H9 (cell line): ENCODE measurements around the gene HCCS. TPM values are rescaled to one million over a fixed set of nuclear protein-coding genes. Genes with fewer than 3 reads are reported as not detected.

Source experiments
- DNase-seq: peaks from one replicate; pipeline ENCODE4 v3.0.0-alpha.2; 2017
- H2AFZ ChIP-seq: one replicate; pipeline ENCODE4 v1.6.1; 2013; ENCODE audit warnings: mild to moderate bottlenecking, low read length, control low read depth, moderate library complexity
- H2AK5ac ChIP-seq: 2 replicates; pipeline ENCODE4 v1.6.1; 2013; ENCODE audit warnings: low read length, control low read depth, mixed read lengths; ENCODE audit not compliant: insufficient read length
- H2BK120ac ChIP-seq: one replicate; pipeline ENCODE4 v1.6.1; 2013; ENCODE audit warnings: low read depth, mild to moderate bottlenecking, low read length, control low read depth, inconsistent platforms; ENCODE audit not compliant: poor library complexity, severe bottlenecking
- H2BK12ac ChIP-seq: 2 replicates; pipeline ENCODE4 v1.6.1; 2013; ENCODE audit warnings: low read length, control low read depth, mixed read lengths, low read depth; ENCODE audit not compliant: insufficient read length
- H2BK15ac ChIP-seq: 2 replicates; pipeline ENCODE4 v1.6.1; 2013; ENCODE audit warnings: low read depth, low read length, control low read depth
- H2BK20ac ChIP-seq: one replicate; pipeline ENCODE4 v1.6.1; 2013; ENCODE audit warnings: low read depth, mild to moderate bottlenecking, low read length, control low read depth, inconsistent platforms; ENCODE audit not compliant: poor library complexity, severe bottlenecking
- H2BK5ac ChIP-seq: 2 replicates; pipeline ENCODE4 v1.6.1; 2013; ENCODE audit warnings: low read length, control low read depth, mixed read lengths; ENCODE audit not compliant: insufficient read length
- H3K14ac ChIP-seq: 2 replicates; pipeline ENCODE4 v1.6.1; 2013; ENCODE audit warnings: low read length, control low read depth; ENCODE audit not compliant: insufficient read depth
- H3K18ac ChIP-seq: 2 replicates; pipeline ENCODE4 v1.6.1; 2013; ENCODE audit warnings: low read depth, mild to moderate bottlenecking, mixed read lengths, low read length, control low read depth; ENCODE audit not compliant: insufficient read length
- H3K23ac ChIP-seq: 2 replicates; pipeline ENCODE4 v1.6.1; 2013; ENCODE audit warnings: low read length, control low read depth, mixed read lengths, low read depth; ENCODE audit not compliant: insufficient read length
- H3K23me2 ChIP-seq: 2 replicates; pipeline ENCODE4 v1.6.1; 2013; ENCODE audit warnings: low read depth, mild to moderate bottlenecking, mixed read lengths, low read length, control low read depth; ENCODE audit not compliant: insufficient read length, poor library complexity, severe bottlenecking
- H3K27ac ChIP-seq: 2 replicates; pipeline ENCODE4 v1.5.1; 2013; ENCODE audit warnings: low read length, control low read depth, mixed read lengths, low read depth; ENCODE audit not compliant: insufficient read length
- H3K27me3 ChIP-seq: 2 replicates; pipeline ENCODE4 v1.6.1; 2013; ENCODE audit warnings: low read length, control low read depth, inconsistent platforms; ENCODE audit not compliant: insufficient read depth
- H3K4ac ChIP-seq: 2 replicates; pipeline ENCODE4 v1.6.1; 2013; ENCODE audit warnings: low read depth, mild to moderate bottlenecking, control low read depth, inconsistent platforms, low read length, moderate library complexity
- H3K4me1 ChIP-seq: 2 replicates; pipeline ENCODE4 v1.6.1; 2013; ENCODE audit warnings: low read length, control low read depth, inconsistent platforms; ENCODE audit not compliant: insufficient read depth
- H3K4me2 ChIP-seq: 2 replicates; pipeline ENCODE4 v1.6.1; 2013; ENCODE audit warnings: low read length, control low read depth, mixed read lengths; ENCODE audit not compliant: insufficient read length, insufficient read depth
- H3K56ac ChIP-seq: 2 replicates; pipeline ENCODE4 v1.6.1; 2013; ENCODE audit warnings: low read depth, mild to moderate bottlenecking, mixed read lengths, low read length, control low read depth; ENCODE audit not compliant: insufficient read length
- H3K79me1 ChIP-seq: 2 replicates; pipeline ENCODE4 v1.6.1; 2013; ENCODE audit warnings: low read depth, mild to moderate bottlenecking, moderate library complexity, low read length, control low read depth, inconsistent platforms; ENCODE audit not compliant: insufficient read depth, poor library complexity, severe bottlenecking
- H3K79me2 ChIP-seq: 2 replicates; pipeline ENCODE4 v1.6.1; 2013; ENCODE audit warnings: low read length, control low read depth, inconsistent platforms; ENCODE audit not compliant: insufficient read depth
- H3K9ac ChIP-seq: 2 replicates; pipeline ENCODE4 v1.6.1; 2013; ENCODE audit warnings: low read length, control low read depth, mixed read lengths; ENCODE audit not compliant: insufficient read length; ENCODE audit errors: extremely low read depth
- H3K9me3 ChIP-seq: one replicate; pipeline ENCODE4 v1.6.1; 2013; ENCODE audit warnings: low read depth, low read length, inconsistent platforms; ENCODE audit not compliant: control insufficient read depth
- H3T11ph ChIP-seq: one replicate; pipeline ENCODE4 v1.6.1; 2013; ENCODE audit warnings: mild to moderate bottlenecking, low read length, control low read depth, inconsistent platforms
- H4K20me1 ChIP-seq: one replicate; pipeline ENCODE4 v1.6.1; 2013; ENCODE audit not compliant: control insufficient read depth, insufficient read length, insufficient read depth
- H4K5ac ChIP-seq: 2 replicates; pipeline ENCODE4 v1.6.1; 2013; ENCODE audit warnings: low read depth, mild to moderate bottlenecking, mixed read lengths, low read length, control low read depth; ENCODE audit not compliant: insufficient read length
- H4K8ac ChIP-seq: replicated peaks from 2 replicates; pipeline ENCODE4 v1.6.1; 2013; ENCODE audit warnings: low read length, control low read depth, mixed read lengths, low read depth; ENCODE audit not compliant: insufficient read length
- H4K91ac ChIP-seq: 2 replicates; pipeline ENCODE4 v1.6.1; 2013; ENCODE audit warnings: low read depth, mild to moderate bottlenecking, moderate library complexity, mixed read lengths, low read length, control low read depth; ENCODE audit not compliant: insufficient read length
- H3K27ac Mint-ChIP-seq, 3 experiments: 2 replicates in 2 of 3; 3 replicates in 1 of 3; pipeline ENCODE4 v1.8.0; 2020 to 2021; ENCODE audit warnings: mixed read lengths in 3 of 3, mild to moderate bottlenecking in 1 of 3, moderate library complexity in 1 of 3
- H3K27me3 Mint-ChIP-seq: 2 replicates; pipeline ENCODE4 v1.8.0; 2021; ENCODE audit warnings: low read depth, mild to moderate bottlenecking, moderate library complexity, mixed read lengths
- H3K36me3 Mint-ChIP-seq, 3 experiments: 2 replicates in 2 of 3; 3 replicates in 1 of 3; pipeline ENCODE4 v1.8.0; 2020 to 2021; ENCODE audit warnings: low read depth in 3 of 3, mixed read lengths in 3 of 3; ENCODE audit not compliant: insufficient read depth in 1 of 3
- H3K4me1 Mint-ChIP-seq, 2 experiments: 2 replicates each; pipeline ENCODE4 v1.8.0; 2020; ENCODE audit warnings: mixed read lengths in 2 of 2
- H3K4me3 Mint-ChIP-seq, 2 experiments: 2 replicates in 1 of 2; 3 replicates in 1 of 2; pipeline ENCODE4 v1.8.0; 2020 to 2021; ENCODE audit warnings: mild to moderate bottlenecking in 2 of 2, mixed read lengths in 2 of 2, moderate library complexity in 1 of 2
- H3K9me3 Mint-ChIP-seq, 2 experiments: 2 replicates in 1 of 2; 3 replicates in 1 of 2; pipeline ENCODE4 v1.8.0; 2020; ENCODE audit warnings: mild to moderate bottlenecking in 2 of 2, mixed read lengths in 2 of 2, moderate library complexity in 1 of 2
- CTCF ChIP-seq: fragments of 200-600 bp; sonication (generic); conservative IDR thresholded peaks from 3 replicates; pipeline ENCODE4 v1.8.0; 2021; ENCODE audit warnings: antibody characterized with exemption, mild to moderate bottlenecking
- WGBS: extraction: QIAGEN DNeasy Blood & Tissue Kit; methylation state at CpG from one replicate; pipeline ENCODE4 v1.1.7; 2013; ENCODE audit warnings: missing lambda C conversion rate, low lambda C conversion rate, mixed read lengths; ENCODE audit not compliant: insufficient read length; ENCODE audit errors: extremely low coverage; 5-methylcytosine and 5-hydroxymethylcytosine counted together
- total RNA-seq: library from RNA; stranded (reverse); gene quantifications from 2 replicates; pipeline ENCODE4 v1.2.1, GENCODE V29; 2021

The HCCS gene
- total RNA-seq, 1 experiment from 2014 or later: 39.2 TPM

GRCh38 chrX:11108253-11108941, 2.7 kb upstream of the HCCS start:
- 100% methylated on average over 3 of the region's 4 CpGs for WGBS
- Histone ChIP-seq H4K91ac (no peak overlapping the region), H2AK5ac (no peak overlapping the region), H3T11ph (no peak overlapping the region), H3K27ac (no peak overlapping the region), H3K14ac (no peak overlapping the region), H2AFZ (no peak overlapping the region), H2BK5ac (no peak overlapping the region), H3K79me2 (peaks cover 3% of the 10 kb centered on the region; the same call in 1 of the 2 replicates), H2BK15ac (no peak overlapping the region), H2BK12ac (no peak overlapping the region), H4K5ac (no peak overlapping the region), H3K18ac (no peak overlapping the region), H3K9ac (no peak overlapping the region), H2BK120ac (no peak overlapping the region), H3K4me2 (no peak overlapping the region), H4K20me1 (no peaks in the 10 kb centered on the region), H4K8ac (no peak overlapping the region), H3K4ac (no peak overlapping the region), H3K56ac (no peak overlapping the region), H3K23me2 (peaks cover 3% of the 10 kb centered on the region), H3K4me1 (no peaks in the 10 kb centered on the region), H3K23ac (no peak overlapping the region), H3K9me3 (peaks cover 4% of the 10 kb centered on the region), H3K27me3 (no peaks in the 10 kb centered on the region), H3K79me1 (peaks cover 3% of the 10 kb centered on the region), H2BK20ac (no peak overlapping the region)
- H3K27me3 Mint-ChIP-seq: no peaks in the 10 kb centered on the region
- H3K36me3 Mint-ChIP-seq: peaks cover 2 to 16% (median 8%) of the 10 kb centered on the region in 3 experiments; a peak in 5 of 7 replicates
- H3K4me1 Mint-ChIP-seq: 0 out of 4 replicates have a peak, but pooled peaks cover 0 to 4% of the 10 kb centered on the region in 2 experiments
- H3K4me3 Mint-ChIP-seq: no peak overlapping the region
- no peak overlapping the region for H3K27ac Mint-ChIP-seq
- no peak for DNase-seq
- peaks cover 34 to 36% of the 10 kb centered on the region in 2 experiments for H3K9me3 Mint-ChIP-seq
- no peak for TF ChIP-seq CTCF
